MM.1S (cell line): ENCODE measurements around the gene MKNK1.

Experiments
- CTCF ChIP-seq: fragments of 300-600 bp; sonication (generic); IDR thresholded peaks from 2 replicates; pipeline ENCODE4 v1.5.1; 2016; ENCODE audit warnings: antibody characterized with exemption, low read length, mixed read lengths
- EZH2 ChIP-seq: fragments of 300-600 bp; sonication (generic); optimal IDR thresholded peaks from 2 replicates; pipeline ENCODE3; 2017; ENCODE audit warnings: low read depth, mild to moderate bottlenecking, antibody characterized with exemption, low read length, mixed read lengths
- EZH2phosphoT487 ChIP-seq: fragments of 300-600 bp; sonication (generic); IDR thresholded peaks from 2 replicates; pipeline ENCODE4 v1.6.1; 2018; ENCODE audit warnings: antibody characterized with exemption, low read length

- TF ChIP-seq CTCF (no peak), EZH2 (no peak), EZH2phosphoT487 (no peak)
Observed at GRCh38 chr1:46594063-46594462, 10.0 kb downstream of the MKNK1 start.
